Activated naive CD4-positive, alpha-beta T cell treated with anti-CD3 and anti-CD28 coated beads, Interleukin-2, amount 50 U/mL, for 72 hours (primary cell): ENCODE measurements around the gene TGM2. TPM values are rescaled to one million over a fixed set of nuclear protein-coding genes. Genes with fewer than 3 reads are reported as not detected.

Source experiments
- ATAC-seq, 2 donors: fragments of 150-1000 bp; cut with Tn5 transposase; 2 replicates each; pipeline ENCODE4 v1.10.0; 2021; ENCODE audit warnings: mild to moderate bottlenecking in 2 of 2, moderate library complexity in 2 of 2
- DNase-seq, 2 donors: peaks; one replicate each; pipeline ENCODE4 v3.0.0; 2021 to 2022; ENCODE audit warnings: low spot score in 2 of 2
- H3K27ac Mint-ChIP-seq, 2 donors: one replicate each; pipeline ENCODE4 v1.8.0; 2022; ENCODE audit warnings: mild to moderate bottlenecking in 2 of 2, mixed read lengths in 2 of 2
- H3K36me3 Mint-ChIP-seq, 2 donors: one replicate each; pipeline ENCODE4 v1.8.0; 2022; ENCODE audit warnings: mixed read lengths in 2 of 2
- H3K9me3 Mint-ChIP-seq, 2 donors: one replicate each; pipeline ENCODE4 v1.8.0; 2022; ENCODE audit warnings: mixed read lengths in 2 of 2
- total RNA-seq, 2 donors: library from RNA; stranded (reverse); gene quantifications; one replicate each; pipeline ENCODE4 v1.2.3, GENCODE V29; 2022

Gene TGM2
- total RNA-seq, 2 donors from 2014 or later, result 0.10 TPM; not detected in 1

DNA sequence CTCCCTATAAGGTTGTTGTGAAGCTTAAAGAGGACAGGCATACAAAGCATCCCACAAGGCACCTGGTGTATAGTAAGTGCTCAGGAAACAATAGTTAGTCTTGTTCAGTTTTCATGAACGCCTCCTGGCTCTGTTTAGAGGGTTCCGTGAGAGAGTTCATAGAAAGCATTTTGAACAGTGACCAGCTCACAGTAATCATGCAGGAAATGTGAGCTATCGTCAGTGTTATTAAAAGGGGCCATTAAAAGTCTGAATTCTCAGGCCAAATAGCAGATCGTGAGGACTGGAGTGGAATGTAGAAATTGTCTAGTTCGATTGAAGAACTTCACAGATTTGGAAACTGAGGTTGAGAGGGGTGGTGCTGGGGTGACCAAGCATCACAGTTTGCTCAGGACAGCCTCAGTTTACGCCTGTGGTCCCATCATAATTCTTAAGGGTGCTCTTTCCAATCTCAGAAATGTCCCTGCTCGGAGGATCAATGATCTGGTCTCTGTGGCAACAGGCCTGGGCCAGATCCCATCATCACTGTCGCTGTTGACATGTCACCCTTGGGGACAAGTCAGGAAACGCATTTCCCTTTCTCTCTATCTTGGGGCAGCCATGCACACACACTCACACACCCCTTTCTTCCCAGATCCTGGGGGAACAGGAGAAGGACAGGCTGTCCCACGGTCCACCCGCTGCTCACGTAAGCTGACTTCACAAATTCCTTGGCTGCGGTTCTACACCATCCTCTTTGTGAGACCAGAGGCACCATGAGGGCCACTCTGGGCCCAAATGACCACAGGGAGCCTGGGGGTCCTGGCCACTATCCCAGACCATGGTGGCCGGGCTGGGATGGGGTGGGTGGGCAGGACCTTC is 7.2 kb downstream of the TGM2 start:
- Mint-ChIP-seq H3K9me3 (no peaks in the 10 kb centered on the region), H3K36me3 (no peaks in the 10 kb centered on the region), H3K27ac (no peak overlapping the region)
- DNase-seq, result no peak
- no peak for ATAC-seq

DNA sequence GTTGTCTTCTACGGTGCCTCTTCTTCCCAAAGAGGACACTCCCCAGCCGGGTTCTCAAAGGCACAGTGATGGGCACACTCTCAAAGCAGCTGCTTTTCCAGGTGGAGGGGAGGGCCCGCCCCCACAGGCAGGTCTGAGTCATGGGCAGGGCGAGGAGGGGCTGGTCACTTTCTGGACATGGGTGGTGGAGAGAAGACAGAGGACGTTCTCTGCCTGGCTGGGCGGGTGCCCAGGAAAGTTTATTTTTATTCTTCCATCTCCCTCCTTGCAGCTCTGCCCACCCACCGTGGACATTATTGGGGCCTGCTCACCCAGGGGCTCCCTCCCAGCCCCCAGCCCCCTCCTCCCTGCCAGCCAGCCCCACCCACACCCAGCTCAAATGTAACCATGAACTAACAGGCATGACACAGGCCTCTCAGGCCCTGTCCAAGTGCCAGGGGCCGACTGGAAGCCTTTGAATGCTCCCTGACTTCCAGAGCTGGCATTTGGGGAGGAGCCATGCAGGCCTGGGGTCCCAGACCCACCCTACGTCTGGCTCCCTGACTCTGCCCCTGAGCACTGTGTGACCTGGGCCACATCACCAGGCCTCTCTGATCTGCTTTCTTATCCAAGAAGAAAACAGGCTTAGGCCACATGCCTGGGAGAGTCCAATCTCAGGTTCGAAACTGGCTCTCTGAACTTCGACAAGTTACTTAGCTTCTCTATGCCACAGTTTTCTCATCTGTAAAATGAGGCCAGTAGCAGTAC is 8.0 kb downstream of the TGM2 start:
- H3K36me3 Mint-ChIP-seq, result no peaks in the 10 kb centered on the region
- no peak for DNase-seq
- H3K9me3 Mint-ChIP-seq, result no peaks in the 10 kb centered on the region
- H3K27ac Mint-ChIP-seq, result no peak overlapping the region
- no peak for ATAC-seq

DNA sequence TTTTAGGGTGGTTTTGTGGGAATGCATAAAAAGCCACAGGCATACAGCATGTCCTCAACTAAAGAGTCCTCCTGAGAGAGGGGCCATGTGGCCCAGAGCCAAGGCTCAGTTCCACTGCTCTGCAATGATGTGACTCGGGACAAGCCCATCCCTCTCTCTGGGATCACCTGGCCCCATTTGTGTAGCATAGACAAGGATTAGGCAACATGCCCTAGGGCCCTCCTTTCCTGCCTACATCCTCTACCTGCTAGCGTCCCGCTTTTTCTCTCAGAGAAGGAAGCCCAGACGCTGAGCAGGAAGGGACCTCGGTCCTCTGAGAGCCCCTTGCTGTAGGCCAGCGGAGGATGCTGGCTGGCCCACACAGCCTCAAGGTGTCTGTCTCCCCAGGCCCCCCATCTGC is 8.8 kb downstream of the TGM2 start:
- DNase-seq, result no peak
- ATAC-seq, result no peak
- Mint-ChIP-seq H3K36me3 (no peaks in the 10 kb centered on the region), H3K9me3 (no peaks in the 10 kb centered on the region), H3K27ac (no peak overlapping the region)

DNA sequence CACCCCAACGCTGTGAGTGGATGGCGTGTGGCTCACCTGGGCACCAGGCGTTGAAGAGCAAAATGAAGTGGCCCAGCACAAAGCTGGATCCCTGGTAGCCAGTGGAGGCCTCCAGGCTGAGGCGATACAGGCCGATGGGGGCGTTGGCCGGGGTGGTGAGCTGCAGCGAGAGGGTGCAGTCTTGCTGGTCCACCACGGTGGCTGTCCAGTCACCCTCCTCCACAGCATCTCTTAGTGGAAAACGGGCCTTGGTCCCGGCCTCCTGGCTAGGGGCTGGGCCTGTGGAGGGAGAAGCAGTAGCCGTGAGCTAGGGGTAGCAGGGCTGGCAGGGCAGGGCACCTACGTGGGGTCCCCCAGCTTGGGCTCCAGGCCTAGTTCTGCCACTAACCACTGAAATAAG is 9.3 kb downstream of the TGM2 start:
- no peak for ATAC-seq
- DNase-seq, result no peak
- H3K27ac Mint-ChIP-seq, result no peak overlapping the region
- H3K9me3 Mint-ChIP-seq, result no peaks in the 10 kb centered on the region
- H3K36me3 Mint-ChIP-seq, result no peaks in the 10 kb centered on the region

DNA sequence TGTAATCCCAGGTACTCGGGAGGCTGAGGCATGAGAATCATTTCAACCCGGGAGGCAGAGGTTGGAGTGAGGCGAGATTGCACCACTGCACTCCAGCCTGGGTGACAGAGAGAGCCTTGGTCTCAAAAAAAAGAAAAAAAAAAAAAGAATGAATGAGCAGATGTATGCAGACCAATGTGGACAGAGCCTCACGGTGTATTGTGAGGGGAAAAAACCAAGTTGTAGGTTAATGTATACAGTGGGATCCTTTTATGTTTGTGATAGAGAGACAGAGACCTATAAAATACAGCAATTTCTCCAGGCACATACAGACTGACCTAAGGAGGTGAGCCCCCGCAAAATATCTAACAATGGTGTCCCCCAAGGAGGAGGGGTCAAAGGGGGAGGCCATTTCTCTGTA is 11.7 kb downstream of the TGM2 start:
- H3K27ac Mint-ChIP-seq, result no peak overlapping the region
- H3K36me3 Mint-ChIP-seq, result no peaks in the 10 kb centered on the region
- no peak for ATAC-seq
- DNase-seq, result no peak
- no peaks in the 10 kb centered on the region for H3K9me3 Mint-ChIP-seq

DNA sequence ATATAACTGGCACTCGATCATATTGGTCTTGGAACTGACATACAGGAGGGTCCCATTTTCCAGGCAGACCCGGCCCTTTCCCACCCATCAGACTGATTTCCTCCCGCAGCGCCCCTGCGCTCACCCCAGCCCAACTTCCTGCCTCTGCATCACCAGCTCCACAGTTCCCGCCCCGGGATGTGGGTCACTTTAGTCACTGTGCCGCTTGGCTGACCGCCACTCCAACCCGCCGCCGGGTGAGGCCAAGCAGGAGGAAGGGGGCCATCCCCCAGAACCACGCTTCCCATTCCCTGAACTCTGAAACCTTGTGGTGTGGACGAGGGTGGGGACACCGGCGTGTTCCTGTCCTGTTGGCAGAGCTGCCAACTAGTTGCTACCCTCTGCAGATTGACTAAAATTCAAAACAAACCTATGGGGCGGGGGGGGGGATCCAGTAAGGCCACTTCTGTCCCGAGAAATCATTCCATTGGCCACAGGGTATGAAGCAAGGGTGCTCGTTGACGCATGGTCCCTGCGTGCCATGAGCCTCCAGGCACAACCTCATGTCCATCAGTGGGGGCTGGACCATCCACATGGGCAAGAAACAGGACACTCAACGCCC is 12.3 kb downstream of the TGM2 start:
- ATAC-seq (peak; percentile 72 to 84), DNase-seq (peak; percentile 36 to 57)
- H3K9me3 Mint-ChIP-seq, result no peaks in the 10 kb centered on the region
- H3K27ac Mint-ChIP-seq, result peak overlapping the region in 1 of 2 donors; percentile 74
- no peaks in the 10 kb centered on the region for H3K36me3 Mint-ChIP-seq

DNA sequence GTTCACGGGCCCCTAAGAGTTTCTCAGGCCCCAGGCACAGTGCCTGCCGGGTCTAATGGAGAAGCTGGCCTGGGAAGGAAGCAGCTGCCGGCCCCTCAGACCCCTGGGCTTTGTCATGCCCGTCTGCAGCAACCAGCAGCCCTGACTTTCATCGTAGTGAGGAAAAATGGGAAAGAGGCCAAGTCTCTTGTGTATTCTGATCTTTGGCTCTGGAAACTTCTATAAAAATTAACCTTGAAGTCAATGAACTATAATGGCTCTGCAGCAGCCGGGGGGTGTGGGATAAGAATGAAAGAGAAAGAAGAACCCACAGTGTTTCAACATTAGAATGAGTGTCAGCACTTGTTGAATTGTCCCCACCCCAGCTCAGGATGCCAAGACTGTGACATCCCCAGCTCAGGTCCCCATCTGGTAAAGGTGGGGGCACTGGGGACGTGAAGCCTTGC is 12.9 kb downstream of the TGM2 start:
- no peak for DNase-seq
- Mint-ChIP-seq H3K9me3 (no peaks in the 10 kb centered on the region), H3K36me3 (no peaks in the 10 kb centered on the region), H3K27ac (no peak overlapping the region)
- ATAC-seq, result peak; percentile 61 to 86

DNA sequence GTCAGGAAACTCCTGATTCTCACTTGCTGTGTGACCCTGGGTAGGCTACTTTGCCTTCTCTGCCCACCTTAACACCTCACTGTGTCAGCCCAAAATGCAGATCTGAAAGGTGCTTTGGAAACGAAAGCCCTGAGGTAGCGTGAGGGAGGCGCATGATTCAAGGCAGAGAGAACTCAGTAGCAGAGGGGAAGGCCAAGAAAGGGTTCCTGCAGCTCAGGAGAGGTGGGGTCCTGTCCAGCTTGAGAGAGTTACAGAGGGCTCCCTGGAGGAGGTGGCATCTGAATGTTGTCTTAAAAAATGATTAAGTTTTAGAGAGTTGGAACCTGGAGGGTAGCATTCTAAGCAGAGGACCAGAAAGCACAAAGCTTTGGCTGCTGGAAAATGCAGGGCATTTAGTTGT is 13.6 kb downstream of the TGM2 start:
- no peak for DNase-seq
- ATAC-seq, result no peak
- no peak overlapping the region for H3K27ac Mint-ChIP-seq
- H3K9me3 Mint-ChIP-seq, result no peaks in the 10 kb centered on the region
- H3K36me3 Mint-ChIP-seq, result no peaks in the 10 kb centered on the region

DNA sequence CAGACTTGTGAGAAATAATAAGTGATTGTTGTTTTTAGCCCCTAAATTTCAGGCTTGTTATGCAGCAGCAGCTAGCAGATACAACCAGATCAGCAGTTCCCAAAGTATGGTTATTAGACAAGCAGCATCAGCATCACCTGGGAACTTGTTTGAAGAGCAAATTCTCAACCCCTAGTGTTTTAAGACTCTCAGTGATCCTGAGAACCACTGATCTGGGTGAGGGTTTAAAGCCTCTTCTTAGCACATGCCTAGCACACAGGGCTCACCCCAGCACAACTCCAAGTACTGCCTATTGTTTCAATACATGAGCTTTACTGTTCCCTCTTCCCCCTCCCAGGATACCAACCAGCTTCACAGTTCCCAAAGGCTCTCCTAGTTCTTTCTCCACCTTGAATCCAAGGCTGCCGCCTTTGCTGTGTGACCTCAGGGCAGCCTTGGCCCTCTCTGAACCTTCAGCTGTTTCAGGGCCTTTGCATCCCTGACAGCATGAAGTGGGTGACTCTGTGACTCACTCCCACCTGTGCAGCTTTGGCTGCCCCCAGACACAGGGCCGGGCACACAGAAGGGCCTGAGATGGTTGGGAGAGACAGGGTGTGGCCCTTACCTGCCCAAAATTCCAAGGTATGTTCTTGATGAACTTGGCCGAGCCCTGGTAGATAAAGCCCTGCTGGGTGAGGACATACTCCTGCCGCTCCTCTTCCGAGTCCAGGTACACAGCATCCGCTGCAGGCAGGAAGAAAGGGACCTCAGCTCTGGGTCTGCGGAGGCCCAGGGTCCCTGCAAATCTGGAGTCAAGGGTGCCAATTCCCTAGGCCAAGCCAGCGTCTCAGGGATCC is 14.5 kb downstream of the TGM2 start:
- no peaks in the 10 kb centered on the region for H3K9me3 Mint-ChIP-seq
- ATAC-seq (no peak), DNase-seq (no peak)
- H3K27ac Mint-ChIP-seq, result no peak overlapping the region
- no peaks in the 10 kb centered on the region for H3K36me3 Mint-ChIP-seq

DNA sequence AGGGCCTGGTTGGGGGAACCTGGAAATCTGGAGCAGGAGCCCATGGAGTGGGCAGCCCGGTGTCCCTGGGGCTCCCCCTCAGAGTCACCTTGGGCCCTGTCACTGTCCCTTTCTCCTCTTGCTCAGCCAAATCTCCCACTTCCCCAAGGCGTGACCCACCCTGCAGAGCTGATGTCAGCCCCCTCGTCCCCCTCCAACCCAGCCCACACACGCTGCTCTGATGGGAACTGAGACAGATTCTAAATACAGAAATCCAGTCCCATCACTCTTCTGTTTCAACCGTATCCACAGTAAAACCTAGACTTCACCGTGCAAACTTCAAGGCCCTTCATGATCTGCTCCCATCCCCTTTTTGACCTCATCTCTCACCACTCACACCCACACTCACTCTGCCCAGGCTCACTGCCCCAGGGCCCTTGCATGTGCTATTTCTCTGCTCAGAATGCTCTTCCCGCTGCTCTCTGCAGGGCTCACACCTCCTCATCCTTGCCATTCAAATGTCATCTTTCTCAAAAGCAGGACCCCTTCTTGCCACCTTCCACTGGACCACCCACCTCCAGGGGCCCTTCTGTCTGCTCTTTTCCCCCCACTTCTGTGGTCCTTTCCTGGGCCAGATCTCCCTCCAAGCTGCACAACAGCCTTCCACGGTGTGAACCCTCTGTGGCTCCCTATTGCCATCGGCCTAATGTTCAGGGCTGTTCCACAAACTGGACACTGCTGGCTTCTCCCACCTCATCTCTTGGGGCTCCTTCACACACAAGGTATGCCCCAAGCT is 16.6 kb downstream of the TGM2 start:
- Mint-ChIP-seq H3K27ac (peak overlapping the region in 1 of 2 donors; percentile 9), H3K36me3 (no peaks in the 10 kb centered on the region), H3K9me3 (no peaks in the 10 kb centered on the region)
- ATAC-seq (no peak), DNase-seq (no peak)

DNA sequence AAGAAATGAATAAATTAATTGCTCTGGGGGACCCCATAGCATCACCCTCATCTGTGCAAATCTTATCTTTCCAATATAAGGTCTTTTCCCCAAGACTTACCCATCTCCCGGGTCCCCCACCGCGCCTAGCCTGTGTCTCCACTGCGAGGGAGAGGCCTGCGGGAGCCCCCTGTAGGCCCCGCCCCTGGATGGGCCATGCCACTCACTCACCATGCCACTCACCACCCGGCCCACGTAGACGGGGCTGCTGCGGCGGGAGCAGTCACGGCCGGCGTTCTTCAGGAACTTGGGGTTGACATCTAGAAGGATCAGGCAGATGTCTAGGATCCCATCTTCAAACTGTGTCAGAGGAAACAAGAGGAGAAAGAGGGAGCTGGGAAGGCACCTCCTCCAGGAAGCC is 17.3 kb downstream of the TGM2 start:
- DNase-seq, result no peak
- Mint-ChIP-seq H3K36me3 (no peaks in the 10 kb centered on the region), H3K9me3 (no peaks in the 10 kb centered on the region), H3K27ac (no peak overlapping the region)
- no peak for ATAC-seq

DNA sequence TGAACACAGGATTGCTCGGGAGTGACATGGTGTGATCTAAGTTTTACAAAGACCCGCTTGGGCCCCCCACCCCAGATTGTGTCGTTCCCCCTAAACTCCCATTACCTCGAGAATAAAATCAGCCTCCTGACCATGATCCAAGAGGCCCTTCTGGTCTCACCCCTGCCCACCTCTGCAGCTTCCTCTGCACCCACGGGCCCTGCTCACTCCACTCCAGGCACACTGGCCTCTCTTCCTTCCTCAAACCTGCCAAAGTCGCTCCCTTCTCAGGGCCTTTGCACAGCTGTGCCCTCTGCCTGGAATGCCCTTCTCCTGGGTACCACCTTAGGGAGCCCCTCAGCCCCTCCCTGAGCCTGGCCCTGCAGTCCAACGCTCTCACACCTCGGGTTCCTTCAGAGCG is 17.9 kb downstream of the TGM2 start:
- Mint-ChIP-seq H3K36me3 (no peaks in the 10 kb centered on the region), H3K27ac (peak overlapping the region in 1 of 2 donors; percentile 34), H3K9me3 (no peaks in the 10 kb centered on the region)
- ATAC-seq (no peak), DNase-seq (no peak)

DNA sequence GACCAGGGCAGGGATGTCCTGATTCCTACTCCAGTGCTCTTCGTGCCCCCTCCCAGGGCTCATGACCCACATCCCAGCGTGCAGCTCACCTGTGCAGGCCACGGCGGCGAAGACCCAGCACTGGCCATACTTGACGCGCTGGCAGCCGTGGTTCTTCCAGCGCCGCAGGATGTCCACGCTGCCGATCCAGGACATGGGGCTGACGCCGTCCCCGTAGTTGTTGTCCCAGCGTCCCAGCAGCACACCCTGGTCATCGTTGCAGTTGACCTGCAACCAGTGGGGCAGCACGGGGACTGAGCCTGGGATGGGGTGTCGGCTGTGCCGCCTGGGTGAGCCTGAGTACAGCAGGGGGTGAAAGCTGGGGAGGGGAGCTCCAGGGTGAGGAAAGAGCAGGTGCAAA is 18.4 kb downstream of the TGM2 start:
- DNase-seq (no peak), ATAC-seq (no peak)
- no peaks in the 10 kb centered on the region for H3K9me3 Mint-ChIP-seq
- H3K27ac Mint-ChIP-seq, result no peak overlapping the region
- no peaks in the 10 kb centered on the region for H3K36me3 Mint-ChIP-seq

DNA sequence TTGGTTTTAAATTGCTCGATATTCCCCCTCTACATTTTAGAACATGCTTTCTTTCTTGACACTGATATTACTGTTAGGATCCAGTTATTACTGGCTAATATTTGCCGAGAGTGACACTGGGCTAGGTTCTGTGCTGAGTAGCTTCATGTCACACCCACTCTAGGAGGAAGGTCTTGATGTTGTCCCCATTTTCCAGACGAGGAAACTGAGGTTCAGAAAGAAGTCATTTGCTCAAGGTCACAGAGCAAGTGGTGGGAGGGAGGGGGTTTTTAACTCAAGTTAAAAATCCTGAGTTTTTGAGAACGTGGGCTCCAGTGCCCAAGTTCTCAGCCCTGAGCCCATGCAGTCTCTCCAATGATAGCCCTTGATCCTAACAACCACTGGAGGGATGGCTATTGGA is 18.9 kb downstream of the TGM2 start:
- no peak for ATAC-seq
- no peak overlapping the region for H3K27ac Mint-ChIP-seq
- no peak for DNase-seq
- no peaks in the 10 kb centered on the region for H3K9me3 Mint-ChIP-seq
- H3K36me3 Mint-ChIP-seq, result no peaks in the 10 kb centered on the region

DNA sequence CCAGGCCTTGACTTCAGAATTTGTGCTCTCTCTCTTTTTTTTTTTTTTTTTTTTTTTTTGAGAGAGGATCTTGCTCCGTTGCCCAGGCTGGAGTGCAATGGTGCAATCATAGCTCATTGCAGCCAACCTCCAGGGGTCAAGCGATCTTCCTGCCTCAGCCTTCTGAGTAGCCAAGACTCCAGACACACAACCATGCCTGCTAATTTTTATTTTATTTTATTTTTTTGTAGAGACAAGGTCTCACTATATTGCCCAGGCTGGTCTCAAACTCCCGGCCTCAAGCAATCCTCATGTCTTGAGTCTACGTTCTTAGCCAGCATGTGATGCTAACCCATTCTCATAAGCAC is 19.4 kb downstream of the TGM2 start:
- no peaks in the 10 kb centered on the region for H3K9me3 Mint-ChIP-seq
- DNase-seq, result no peak
- H3K27ac Mint-ChIP-seq, result no peak overlapping the region
- H3K36me3 Mint-ChIP-seq, result no peaks in the 10 kb centered on the region
- ATAC-seq, result no peak
